GM23248 (cell line): ENCODE data around the gene SLC37A1. TPM values are rescaled to one million over a fixed set of nuclear protein-coding genes. Genes with fewer than 3 reads are reported as not detected.

Experiments
- DNase-seq: peaks from one replicate; pipeline ENCODE4 v3.0.0-alpha.2; 2015
- H2AFZ ChIP-seq: fragments of 200-600 bp; sonication (generic); 2 replicates; pipeline ENCODE4 v1.6.1; 2016; ENCODE audit warnings: antibody characterized with exemption
- H3F3A ChIP-seq: fragments of 200-600 bp; sonication (generic); 2 replicates; pipeline ENCODE4 v1.6.1; 2016; ENCODE audit warnings: mild to moderate bottlenecking, antibody characterized with exemption, mixed run types; ENCODE audit not compliant: insufficient read depth
- H3K27ac ChIP-seq: fragments of 200-600 bp; sonication (generic); 2 replicates; pipeline ENCODE4 v1.5.1; 2016; ENCODE audit warnings: mild to moderate bottlenecking
- H3K27me3 ChIP-seq: fragments of 200-600 bp; sonication (generic); replicated peaks from 2 replicates; pipeline ENCODE4 v1.6.1; 2016; ENCODE audit warnings: mild to moderate bottlenecking; ENCODE audit not compliant: insufficient read depth
- H3K36me3 ChIP-seq: fragments of 200-600 bp; sonication (generic); 2 replicates; pipeline ENCODE4 v1.6.1; 2016; ENCODE audit warnings: low read depth, mild to moderate bottlenecking
- H3K4me1 ChIP-seq: fragments of 200-600 bp; sonication (generic); 2 replicates; pipeline ENCODE4 v1.6.1; 2016; ENCODE audit warnings: mild to moderate bottlenecking; ENCODE audit not compliant: insufficient read depth
- H3K4me2 ChIP-seq: fragments of 200-600 bp; sonication (generic); one replicate; pipeline ENCODE4 v1.6.1; 2016; ENCODE audit warnings: mild to moderate bottlenecking; ENCODE audit not compliant: unreplicated experiment
- H3K4me3 ChIP-seq: fragments of 200-600 bp; sonication (generic); 2 replicates; pipeline ENCODE4 v1.5.1; 2016; ENCODE audit warnings: mild to moderate bottlenecking
- H3K79me2 ChIP-seq: fragments of 200-600 bp; sonication (generic); 2 replicates; pipeline ENCODE4 v1.6.1; 2016; ENCODE audit warnings: mild to moderate bottlenecking; ENCODE audit not compliant: insufficient read depth
- H3K9ac ChIP-seq: fragments of 200-600 bp; sonication (generic); 2 replicates; pipeline ENCODE4 v1.6.1; 2016; ENCODE audit warnings: mild to moderate bottlenecking
- H3K9me2 ChIP-seq: fragments of 200-600 bp; sonication (generic); 2 replicates; pipeline ENCODE4 v1.6.1; 2016; ENCODE audit warnings: mixed run types, mild to moderate bottlenecking, moderate library complexity; ENCODE audit not compliant: insufficient read depth
- H3K9me3 ChIP-seq: fragments of 200-600 bp; sonication (generic); one replicate; pipeline ENCODE4 v1.6.1; 2017; ENCODE audit warnings: low read depth
- H4K20me1 ChIP-seq: fragments of 200-600 bp; sonication (generic); 2 replicates; pipeline ENCODE4 v1.6.0; 2016; ENCODE audit not compliant: insufficient read depth
- EZH2 ChIP-seq: fragments of 200-600 bp; sonication (generic); IDR thresholded peaks from 2 replicates; pipeline ENCODE4 v1.6.1; 2018; ENCODE audit warnings: antibody characterized with exemption, mild to moderate bottlenecking; ENCODE audit not compliant: insufficient read depth, poor library complexity, severe bottlenecking
- EZH2phosphoT487 ChIP-seq: fragments of 200-600 bp; sonication (generic); IDR thresholded peaks from 2 replicates; pipeline ENCODE4 v1.6.1; 2018; ENCODE audit warnings: antibody characterized with exemption, moderate library complexity, mild to moderate bottlenecking, low read depth; ENCODE audit not compliant: insufficient read depth
- WGBS, 2 experiments: methylation state at CpG; one replicate each; pipeline ENCODE4 v1.1.6; 2015 to 2017; ENCODE audit warnings: low lambda C conversion rate in 2 of 2, low coverage in 1 of 2; ENCODE audit errors: missing lambda C conversion rate in 2 of 2; 5-methylcytosine and 5-hydroxymethylcytosine counted together
- in situ Hi-C: fragments of 300-500 bp; cut with MboI; formaldehyde crosslinking; loops from 2 replicates; pipeline ENCODE4 v1.15.0; 2020
- polyA plus RNA-seq: library from polyadenylated mRNA; unstranded; fragments of >200 nt; fragmentation: Nextera tagmentation; extraction: Ambion mirVana; gene quantifications from 2 replicates; pipeline ENCODE4 v1.2.1, GENCODE V29; 2016
- total RNA-seq: library from RNA; depleted of rRNA; stranded (reverse); fragments of >200 nt; shearing (Covaris generic); gene quantifications from 2 replicates; pipeline ENCODE4 v1.2.3, GENCODE V29; 2014

SLC37A1 gene
- total and polyA plus RNA-seq, 2 experiments from 2014 or later: not detected

DNA sequence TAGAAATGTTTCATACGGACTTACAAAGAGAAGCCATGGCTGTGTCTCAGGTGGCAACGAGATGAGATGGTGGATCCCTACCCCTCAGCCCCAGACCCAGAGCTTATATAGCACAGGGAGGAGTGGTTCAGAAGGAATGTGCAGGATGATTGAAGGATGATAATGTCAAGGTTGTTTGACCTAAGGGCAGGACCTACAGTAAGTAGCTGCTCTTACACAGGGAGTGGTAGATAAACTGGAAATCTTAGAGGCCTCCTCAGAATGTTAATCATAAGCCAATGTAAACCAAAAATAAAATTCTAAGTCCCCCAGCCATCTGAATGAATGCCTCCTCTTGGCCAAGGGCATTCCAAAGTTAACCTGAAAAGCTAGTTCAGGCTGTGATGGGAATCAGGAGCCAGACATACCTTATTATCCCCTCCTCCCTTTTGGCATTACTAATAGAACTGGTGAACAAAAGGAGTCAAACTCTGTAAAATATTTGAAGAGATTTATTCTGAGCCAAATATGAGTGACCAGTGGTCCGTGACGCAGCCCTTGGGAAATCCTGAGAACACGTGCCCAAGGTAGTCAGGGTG lies 94.0 kb downstream of the SLC37A1 start:
- H3K4me1 ChIP-seq: no peaks in the 10 kb centered on the region
- DNase-seq: no peak
- H3K27me3 ChIP-seq: no peaks in the 10 kb centered on the region; the same call in 1 of the 2 replicates
- H3K79me2 ChIP-seq: no peaks in the 10 kb centered on the region
- WGBS, 2 experiments: 40 to 42% methylated on average over 5 of the region's 5 CpGs
- H3K27ac ChIP-seq: no peak overlapping the region
- no peaks in the 10 kb centered on the region for H3K9me3 ChIP-seq
- H4K20me1 ChIP-seq: no peaks in the 10 kb centered on the region
- H3K9ac ChIP-seq: no peak overlapping the region
- TF ChIP-seq EZH2phosphoT487 (no peak), EZH2 (no peak)
- in situ Hi-C loops: no loop called here
- no peak overlapping the region for H3K4me3 ChIP-seq
- no peaks in the 10 kb centered on the region for H3K9me2 ChIP-seq
- H3K4me2 ChIP-seq: no peak overlapping the region
- no peaks in the 10 kb centered on the region for H3K36me3 ChIP-seq
- no peaks in the 10 kb centered on the region for H3F3A ChIP-seq
- no peak overlapping the region for H2AFZ ChIP-seq

DNA sequence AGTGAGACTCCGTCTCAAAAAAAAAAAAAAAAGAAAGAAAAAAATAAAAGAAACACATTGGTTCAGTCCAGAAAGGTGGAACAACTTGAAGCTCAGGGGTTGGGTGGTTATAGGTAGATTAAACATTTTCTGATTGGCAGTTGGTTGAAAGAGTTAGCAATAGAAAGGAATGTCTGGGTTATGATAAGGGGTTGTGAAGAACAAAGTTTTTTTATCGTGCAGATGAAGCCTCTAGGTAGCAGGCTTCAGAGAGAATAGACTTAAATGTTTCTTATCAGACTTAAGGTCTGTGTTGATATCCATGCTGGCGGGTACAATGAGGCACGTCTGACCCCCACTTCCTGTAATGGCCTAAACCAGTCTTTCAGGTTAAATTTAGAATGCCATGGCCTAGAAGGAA lies 94.8 kb downstream of the SLC37A1 start:
- H3K9me3 ChIP-seq: no peaks in the 10 kb centered on the region
- no peaks in the 10 kb centered on the region for H3K79me2 ChIP-seq
- no peak overlapping the region for H3K4me2 ChIP-seq
- no peak overlapping the region for H3K27ac ChIP-seq
- DNase-seq: no peak
- no peaks in the 10 kb centered on the region for H3K4me1 ChIP-seq
- 24% methylated on average over 4 of the region's 4 CpGs for WGBS, 2 experiments
- no peaks in the 10 kb centered on the region for H4K20me1 ChIP-seq
- no peak for TF ChIP-seq EZH2
- no peak for TF ChIP-seq EZH2phosphoT487
- no peak overlapping the region for H3K4me3 ChIP-seq
- H3K27me3 ChIP-seq: no peaks in the 10 kb centered on the region; the same call in 1 of the 2 replicates
- in situ Hi-C loops: no loop called here
- H3K36me3 ChIP-seq: no peaks in the 10 kb centered on the region
- no peaks in the 10 kb centered on the region for H3K9me2 ChIP-seq
- no peak overlapping the region for H3K9ac ChIP-seq
- H2AFZ ChIP-seq: no peak overlapping the region
- no peaks in the 10 kb centered on the region for H3F3A ChIP-seq

DNA sequence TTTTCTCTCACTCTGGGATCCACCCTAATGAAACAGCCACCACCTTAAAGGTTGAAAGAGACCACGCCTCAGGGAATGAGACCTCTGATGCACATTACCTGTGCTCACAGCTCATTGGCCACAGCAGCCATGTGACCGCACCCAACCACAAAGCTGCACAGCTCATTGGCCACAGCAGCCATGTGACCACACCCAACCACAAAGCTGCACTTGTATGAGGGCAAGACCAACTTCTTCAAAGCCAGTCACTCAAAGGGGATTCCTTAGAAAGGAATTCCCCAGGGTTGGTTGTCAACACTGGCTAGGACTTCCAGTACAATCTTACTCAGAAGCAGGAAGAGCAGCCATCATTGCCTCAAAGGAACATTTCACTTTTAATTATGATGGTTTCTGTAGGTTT lies 96.2 kb downstream of the SLC37A1 start:
- Histone ChIP-seq H3K27ac (no peak overlapping the region), H3K9me2 (no peaks in the 10 kb centered on the region), H3K9me3 (no peaks in the 10 kb centered on the region), H3K79me2 (no peaks in the 10 kb centered on the region), H3K4me1 (no peaks in the 10 kb centered on the region), H2AFZ (no peak overlapping the region), H4K20me1 (no peaks in the 10 kb centered on the region), H3F3A (no peaks in the 10 kb centered on the region), H3K27me3 (no peaks in the 10 kb centered on the region; the same call in 1 of the 2 replicates), H3K36me3 (no peaks in the 10 kb centered on the region), H3K4me3 (no peak overlapping the region), H3K4me2 (no peak overlapping the region), H3K9ac (no peak overlapping the region)
- whole genome bisulfite sequencing, 2 experiments: 65 to 72% methylated on average over 2 of the region's 2 CpGs
- DNase-seq: no peak
- TF ChIP-seq EZH2 (no peak), EZH2phosphoT487 (no peak)
- in situ Hi-C loops: no loop called here

DNA sequence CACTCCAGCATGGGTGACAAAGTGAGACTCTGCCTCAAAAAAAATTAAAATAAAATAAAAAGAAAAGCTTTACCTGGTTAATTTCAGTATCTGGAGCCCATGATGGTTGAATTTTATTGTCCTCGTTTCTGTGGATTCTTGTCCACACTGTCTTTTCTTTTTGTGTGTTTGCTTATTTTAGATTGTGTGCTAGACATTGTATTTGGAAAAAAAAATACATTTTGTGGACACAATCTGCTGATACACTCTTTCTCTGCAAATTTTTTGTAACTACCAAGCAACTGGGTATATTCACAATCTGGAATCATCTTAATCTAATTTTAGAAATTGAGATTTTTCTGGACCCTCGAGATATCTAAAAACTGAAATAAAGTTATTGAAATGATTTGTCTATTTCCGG lies 98.2 kb downstream of the SLC37A1 start:
- Histone ChIP-seq H3K9me3 (no peaks in the 10 kb centered on the region), H3K9ac (no peak overlapping the region), H3K4me3 (no peak overlapping the region), H3K36me3 (no peaks in the 10 kb centered on the region), H3K27ac (no peak overlapping the region), H4K20me1 (no peaks in the 10 kb centered on the region), H3K79me2 (no peaks in the 10 kb centered on the region), H2AFZ (no peak overlapping the region), H3K27me3 (peaks cover 7% of the 10 kb centered on the region), H3K4me1 (no peaks in the 10 kb centered on the region), H3K4me2 (no peak overlapping the region), H3F3A (no peaks in the 10 kb centered on the region), H3K9me2 (no peaks in the 10 kb centered on the region)
- 40 to 42% methylated on average over 3 of the region's 3 CpGs for WGBS, 2 experiments
- TF ChIP-seq EZH2 (no peak), EZH2phosphoT487 (no peak)
- no peak for DNase-seq
- in situ Hi-C loops: no loop called here

DNA sequence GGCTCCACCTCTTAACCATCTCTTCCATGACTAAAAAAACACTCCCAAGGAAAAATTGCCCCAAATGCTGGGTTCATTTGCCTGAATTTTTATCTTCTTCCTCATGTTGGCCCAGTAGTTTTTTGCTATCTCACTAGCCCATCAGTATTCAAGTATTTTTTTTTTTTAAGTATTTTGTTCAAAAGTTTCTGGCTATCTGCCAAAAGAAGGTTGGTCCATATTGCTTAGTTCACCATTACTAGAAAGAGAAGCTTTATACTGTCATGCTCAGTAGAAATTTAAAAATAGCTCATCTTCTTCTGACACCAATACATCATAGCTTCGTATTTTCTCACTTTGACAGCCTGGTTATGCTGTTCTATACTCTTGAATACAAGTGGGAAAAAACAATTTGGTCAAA lies 98.7 kb downstream of the SLC37A1 start:
- no peak for DNase-seq
- H3K4me3 ChIP-seq: no peak overlapping the region
- H4K20me1 ChIP-seq: no peaks in the 10 kb centered on the region
- no peaks in the 10 kb centered on the region for H3K4me1 ChIP-seq
- no peak overlapping the region for H2AFZ ChIP-seq
- no peak overlapping the region for H3K9ac ChIP-seq
- no peaks in the 10 kb centered on the region for H3K36me3 ChIP-seq
- no peak overlapping the region for H3K27ac ChIP-seq
- peaks cover 9% of the 10 kb centered on the region for H3K27me3 ChIP-seq
- no peaks in the 10 kb centered on the region for H3K9me3 ChIP-seq
- in situ Hi-C loops: no loop called here
- H3F3A ChIP-seq: no peaks in the 10 kb centered on the region
- H3K4me2 ChIP-seq: no peak overlapping the region
- WGBS, 2 experiments: 16 to 27% methylated on average over 1 of the region's 1 CpG
- TF ChIP-seq EZH2 (no peak), EZH2phosphoT487 (no peak)
- H3K9me2 ChIP-seq: no peaks in the 10 kb centered on the region
- no peaks in the 10 kb centered on the region for H3K79me2 ChIP-seq
